GM19035 (cell line): ENCODE measurements around the gene ERG28.

Experiments
- ATAC-seq: cut with Tn5 transposase; IDR thresholded peaks from one replicate; pipeline ENCODE4 v1.9.1; 2021; ENCODE audit not compliant: unreplicated experiment

ERG28 gene

DNA sequence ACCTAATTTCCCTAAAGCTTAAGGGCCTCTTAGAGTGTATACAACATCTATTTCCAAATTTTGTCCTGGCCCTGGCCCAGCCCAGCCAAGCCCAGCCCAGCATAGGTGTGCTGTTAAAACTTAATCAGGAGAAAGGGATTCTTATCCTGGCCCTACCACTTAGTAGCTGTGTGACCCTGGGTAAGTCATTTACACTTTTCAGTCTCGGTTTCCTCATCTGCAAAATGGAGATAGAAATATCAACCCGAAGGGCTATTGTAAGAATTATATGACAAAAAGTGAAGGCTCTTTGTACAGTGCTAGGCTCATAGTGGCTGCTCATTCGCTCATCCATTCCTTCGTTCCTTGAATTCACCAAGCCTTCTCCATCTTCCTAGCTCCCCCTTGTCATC lies 442 bp downstream of the ERG28 start:
- no peak for ATAC-seq

DNA sequence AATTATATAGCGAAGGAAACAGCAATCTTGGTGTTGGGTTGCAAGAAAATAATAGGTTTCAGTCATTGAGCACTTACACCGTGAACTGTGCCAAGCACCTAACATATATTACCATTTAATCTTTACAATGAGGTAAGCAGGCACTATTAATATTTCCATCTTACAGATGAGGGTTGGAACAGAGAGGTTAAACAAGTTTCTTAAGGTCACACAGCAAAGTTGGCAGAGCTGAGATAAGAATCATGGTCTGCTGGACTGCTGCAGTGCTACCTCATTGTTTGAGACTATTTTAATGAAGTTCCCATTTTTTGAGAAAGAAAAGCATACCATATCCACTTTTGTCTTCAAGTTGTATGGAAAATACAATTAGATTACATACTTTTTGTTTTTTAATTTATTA lies 1.7 kb downstream of the ERG28 start:
- ATAC-seq, result no peak

GRCh38 chr14:75657331-75657730 lies 3.3 kb downstream of the ERG28 start:
- ATAC-seq, result no peak

- ATAC-seq, result no peak
Observed at GRCh38 chr14:75655235-75655634, 5.4 kb downstream of the ERG28 start.

GRCh38 chr14:75654127-75654732 lies 6.4 kb downstream of the ERG28 start:
- ATAC-seq, result no peak

- ATAC-seq, result no peak
Observed at GRCh38 chr14:75653563-75653962, 7.1 kb downstream of the ERG28 start.

DNA sequence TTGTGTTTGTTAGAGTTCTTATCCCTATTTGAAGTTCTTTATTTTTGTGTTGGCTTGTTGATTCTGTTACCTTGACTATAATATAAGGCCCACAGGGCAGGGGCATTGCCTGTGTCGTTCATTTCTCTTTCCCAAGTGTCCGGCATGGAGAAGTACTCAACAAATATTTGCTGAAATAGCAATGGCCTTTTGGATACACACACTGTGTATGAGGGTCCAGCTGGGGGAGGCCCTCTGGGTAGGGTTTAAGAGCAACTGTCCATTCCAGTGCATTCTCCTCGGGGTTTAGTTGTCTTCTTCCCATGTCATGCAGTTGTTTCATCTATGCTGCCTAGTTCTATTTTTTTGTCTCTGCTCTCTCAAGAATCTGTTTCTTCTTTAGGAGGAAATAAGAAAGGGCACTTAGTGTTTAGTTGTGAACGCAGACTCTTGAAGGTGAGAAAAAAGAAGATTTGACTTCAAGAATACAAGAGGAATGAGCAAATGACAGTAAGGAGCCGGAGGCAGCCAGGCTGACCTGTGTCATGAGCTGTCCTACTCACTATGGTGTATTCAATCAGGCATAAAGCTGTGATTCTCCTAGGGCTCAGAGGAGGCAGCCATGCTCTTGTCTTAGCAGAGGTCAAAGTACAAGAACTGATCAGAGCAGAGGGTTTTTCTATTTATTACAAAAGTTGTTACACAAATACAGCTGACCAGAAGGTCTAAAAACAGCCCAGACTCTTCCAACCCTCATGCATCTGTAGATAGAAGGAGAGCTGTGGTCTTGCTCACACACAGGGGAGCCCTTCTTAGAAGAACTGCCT lies 10.2 kb downstream of the ERG28 start:
- no peak for ATAC-seq

- ATAC-seq, result no peak
Observed at GRCh38 chr14:75649773-75650172, 10.9 kb downstream of the ERG28 start.

DNA sequence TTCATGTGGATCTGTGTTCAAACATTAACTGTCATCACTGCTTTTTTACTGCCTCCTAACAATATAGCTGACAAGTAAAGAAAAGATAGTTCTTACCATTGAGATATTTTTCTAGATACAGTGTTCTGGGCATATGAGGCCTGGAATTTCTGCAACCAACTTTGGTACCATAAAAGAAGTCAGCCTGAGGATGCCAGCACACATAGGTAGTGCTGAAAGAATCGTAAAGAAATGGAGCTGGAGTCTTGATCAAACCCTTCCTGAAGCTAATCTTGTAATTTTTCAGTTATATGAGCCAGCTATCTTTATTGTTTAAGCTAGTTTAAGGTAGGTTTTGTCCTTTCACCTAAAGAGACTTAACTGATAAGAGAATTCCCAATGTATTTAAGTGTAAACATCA lies 11.3 kb downstream of the ERG28 start:
- ATAC-seq, result no peak

GRCh38 chr14:75648066-75648838 lies 12.4 kb downstream of the ERG28 start:
- ATAC-seq, result no peak

DNA sequence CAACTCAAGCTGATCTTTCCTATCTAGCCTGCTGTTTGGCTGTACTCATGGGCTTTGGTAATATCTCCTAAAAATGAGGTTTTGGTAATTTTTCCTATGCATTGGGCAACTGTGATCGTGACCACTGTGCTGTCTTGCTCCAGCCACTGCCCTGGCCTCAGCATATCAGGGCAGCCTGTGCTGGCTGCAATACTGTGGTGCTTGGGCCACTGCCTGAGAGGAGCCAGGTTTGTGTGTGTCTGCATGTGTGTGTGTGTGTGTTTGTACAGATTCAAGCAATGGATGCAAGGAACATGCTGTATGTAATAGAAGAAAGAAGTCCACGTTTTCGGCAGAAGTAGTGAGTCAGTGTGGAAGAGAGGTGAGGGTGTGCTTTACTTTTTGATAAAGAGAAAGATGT lies 13.0 kb downstream of the ERG28 start:
- no peak for ATAC-seq

GRCh38 chr14:75646762-75647161 lies 13.9 kb downstream of the ERG28 start:
- no peak for ATAC-seq

- ATAC-seq, result no peak
Observed at GRCh38 chr14:75645056-75645455, 15.6 kb downstream of the ERG28 start.

DNA sequence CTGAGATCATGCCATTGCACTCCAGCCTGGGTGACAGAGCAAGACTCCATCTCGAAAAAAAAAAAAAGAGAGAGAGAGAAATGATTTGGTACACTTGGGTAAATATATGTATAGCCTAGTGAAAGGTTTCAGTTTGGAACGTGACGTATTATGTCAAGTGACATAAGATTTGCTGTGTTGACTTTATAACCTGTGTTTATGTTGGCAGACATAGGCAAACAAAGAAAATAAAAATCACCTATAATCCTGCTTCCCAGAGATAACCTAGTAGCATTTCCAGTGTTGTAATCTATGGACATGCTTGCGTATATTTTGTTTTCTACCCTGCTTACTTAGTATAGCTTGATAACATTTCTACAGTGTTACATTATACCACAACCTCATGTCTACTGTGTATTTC lies 16.7 kb downstream of the ERG28 start:
- ATAC-seq, result no peak

DNA sequence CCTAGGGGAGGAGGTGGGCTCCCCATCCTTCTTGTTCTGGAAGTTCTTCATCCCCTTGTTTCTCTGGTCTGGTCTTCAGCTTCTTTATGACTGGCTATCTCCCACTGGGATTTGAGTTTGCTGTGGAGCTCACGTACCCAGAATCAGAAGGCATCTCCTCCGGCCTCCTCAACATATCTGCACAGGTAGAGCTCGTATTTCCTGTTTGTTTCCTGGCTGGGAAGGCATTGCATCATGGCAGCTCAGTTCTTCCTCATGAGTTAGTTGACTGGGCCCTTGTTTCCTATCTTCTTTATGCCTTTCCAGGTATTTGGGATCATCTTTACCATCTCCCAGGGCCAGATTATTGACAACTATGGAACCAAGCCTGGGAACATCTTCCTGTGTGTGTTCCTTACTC lies 19.8 kb downstream of the ERG28 start:
- ATAC-seq, result no peak

GRCh38 chr14:75636100-75636692 lies 24.5 kb downstream of the ERG28 start:
- ATAC-seq, result no peak

GRCh38 chr14:75634848-75635247 lies 25.8 kb downstream of the ERG28 start:
- no peak for ATAC-seq

GRCh38 chr14:75631453-75631831 lies 29.2 kb downstream of the ERG28 start:
- ATAC-seq, result no peak

- no peak for ATAC-seq
Observed at GRCh38 chr14:75630695-75631452, 29.8 kb downstream of the ERG28 start.

DNA sequence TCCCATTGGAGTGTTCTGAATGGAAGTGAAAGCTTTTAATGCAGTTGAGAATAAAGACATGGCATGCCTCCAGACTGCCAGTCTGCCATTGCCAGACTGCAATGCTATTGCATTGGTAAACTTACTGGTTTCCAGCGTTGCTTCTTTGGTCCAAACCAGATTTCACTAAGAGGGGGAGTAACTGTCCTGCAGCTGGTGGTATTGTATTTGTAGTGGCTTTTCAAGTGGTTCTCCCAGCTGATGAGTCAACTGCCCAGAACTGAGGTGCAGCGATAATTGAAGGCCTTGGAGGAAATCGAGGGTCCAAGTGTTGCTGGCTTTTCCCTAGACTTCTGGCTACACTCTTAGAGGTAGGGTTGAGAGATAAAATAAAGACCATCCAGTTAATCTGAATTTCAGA lies 31.9 kb downstream of the ERG28 start:
- ATAC-seq, result no peak

- no peak for ATAC-seq
Observed at GRCh38 chr14:75627406-75627805, 33.3 kb downstream of the ERG28 start.
